ENCODE measurements around the gene CAMTA1.
"Not testable (repeated sequence)": the region's sequence is repeated elsewhere in the genome, so short reads cannot be mapped to it uniquely, and the experiment has no call there.

GRCh38 chr1:7168554-7168953 is 383.3 kb downstream of the CAMTA1 start:
- TF ChIP-seq CTCF (IDR thresholded peaks at IDR 0.05; ENCODE audit: insufficient read depth, low read depth, low read length); EZH2 (IDR thresholded peaks at IDR 0.05; ENCODE audit: insufficient read depth, low read length): not testable (repeated sequence)

Measured in astrocyte (in vitro differentiated cells and primary cell).